HepG2 (cell line): ENCODE results near the gene ATXN3L. TPM values are rescaled to one million over a fixed set of nuclear protein-coding genes. Genes with fewer than 3 reads are reported as not detected.

Experiments
- ATAC-seq: fragments of 200-7000 bp; cut with Tn5 transposase; 3 replicates; pipeline ENCODE4 v1.9.1; 2020; ENCODE audit warnings: mild to moderate bottlenecking, moderate library complexity
- BruUV-seq: library from RNA; stranded (reverse); fragments of 400-500 nt; replicated peaks from 2 replicates; lab custom pipeline; 2021; lab: Mats Ljungman, UMichigan
- CTCF ChIA-PET: fragments of 300-600 bp; formaldehyde crosslinking; extraction: SDS; loops from one replicate; lab custom pipeline; 2021; ENCODE audit warnings: low total read pairs, inconsistent platforms, low intra/inter-chr PET ratio; lab: Yijun Ruan, JAX
- POLR2A ChIA-PET: fragments of 350-600 bp; sonication (Branson Sonifier 250); formaldehyde crosslinking; loops from one replicate; lab custom pipeline; 2020; ENCODE audit warnings: antibody characterized with exemption, inconsistent platforms; lab: Yijun Ruan, JAX
- DNase-seq: peaks from one replicate; pipeline ENCODE4 v3.0.0-alpha.2; 2015; ENCODE audit warnings: low spot score
- FAIRE-seq: peaks from 3 replicates; lab custom pipeline; 2011; peaks lifted over from hg19 to GRCh38; lab: Jason Lieb, UNC
- H2AFZ ChIP-seq: one replicate; pipeline ENCODE4 v1.6.1; 2011; ENCODE audit warnings: low read length, inconsistent platforms
- H3K27ac ChIP-seq: fragments of 300-600 bp; 3 replicates; pipeline ENCODE4 v1.8.0; 2011; ENCODE audit warnings: mixed run types, mild to moderate bottlenecking, mixed read lengths, low read length, inconsistent platforms; ENCODE audit not compliant: insufficient read depth; ENCODE audit errors: extremely low read length
- H3K27me3 ChIP-seq, 2 experiments: fragments of 200-600 bp in 1 of 2; 2 replicates in 1 of 2; 3 replicates in 1 of 2; pipeline versions ENCODE4 v1.6.0 to v1.8.0; 2011; ENCODE audit warnings: low read length in 2 of 2, mild to moderate bottlenecking in 2 of 2, moderate library complexity in 2 of 2, inconsistent platforms in 1 of 2; ENCODE audit not compliant: insufficient read depth in 2 of 2, control insufficient read depth in 1 of 2
- H3K36me3 ChIP-seq, 2 experiments: fragments of 200-600 bp in 1 of 2; replicated peaks in 1 of 2; 2 replicates in 1 of 2; 3 replicates in 1 of 2; pipeline versions ENCODE4 v1.5.1 to v1.8.0; 2011; ENCODE audit warnings: low read length in 2 of 2, inconsistent platforms in 1 of 2; ENCODE audit not compliant: insufficient read depth in 2 of 2, control insufficient read depth in 1 of 2
- H3K4me1 ChIP-seq: 2 replicates; pipeline ENCODE4 v1.5.1; 2012; ENCODE audit warnings: low read length, inconsistent platforms; ENCODE audit not compliant: insufficient read depth
- H3K4me2 ChIP-seq: 2 replicates; pipeline ENCODE4 v1.6.0; 2011; ENCODE audit warnings: low read depth, low read length, inconsistent platforms
- H3K4me3 ChIP-seq, 3 experiments: fragments of 200-600 bp in 1 of 3; sonication (generic), shearing (Covaris generic) in 1 of 3; replicated peaks in 1 of 3; 2 replicates each; pipeline ENCODE4 v1.5.1; 2011 to 2016; ENCODE audit warnings: low read length in 3 of 3, inconsistent platforms in 2 of 3, low read depth in 2 of 3, mild to moderate bottlenecking in 2 of 3, control low read depth in 1 of 3, mixed read lengths in 1 of 3; ENCODE audit not compliant: insufficient read depth in 1 of 3
- H3K79me2 ChIP-seq: one replicate; pipeline ENCODE4 v1.6.1; 2011; ENCODE audit warnings: low read length, inconsistent platforms; ENCODE audit not compliant: insufficient read depth
- H3K9ac ChIP-seq: 2 replicates; pipeline ENCODE4 v1.6.0; 2011; ENCODE audit warnings: mild to moderate bottlenecking, low read depth, low read length, inconsistent platforms; ENCODE audit not compliant: insufficient read depth
- H3K9me3 ChIP-seq: 2 replicates; pipeline ENCODE4 v1.5.1; 2012; ENCODE audit warnings: mild to moderate bottlenecking, low read length
- H4K20me1 ChIP-seq: 2 replicates; pipeline ENCODE4 v1.6.0; 2011; ENCODE audit warnings: inconsistent platforms, mild to moderate bottlenecking, low read length, moderate library complexity; ENCODE audit not compliant: insufficient read depth
- ADNP ChIP-seq: sonication (generic); formaldehyde crosslinking; IDR thresholded peaks from 2 replicates; pipeline ENCODE4 v1.4.0; 2020; ENCODE audit warnings: missing genetic modification reagents
- CENPBD1 ChIP-seq: sonication (generic); formaldehyde crosslinking; IDR thresholded peaks from 2 replicates; pipeline ENCODE4 v1.8.0; 2022; ENCODE audit warnings: missing genetic modification reagents, low read depth, mild to moderate bottlenecking, borderline replicate concordance
- E2F1 ChIP-seq: sonication (generic); formaldehyde crosslinking; IDR thresholded peaks from 2 replicates; pipeline ENCODE4 v1.5.0; 2020; ENCODE audit warnings: missing genetic modification reagents
- HMG20B ChIP-seq: conservative IDR thresholded peaks from 2 replicates; pipeline ENCODE4 v1.6.1; 2016; ENCODE audit warnings: missing genetic modification reagents, missing compliant biosample characterization
- MEIS1 ChIP-seq: sonication (generic); formaldehyde crosslinking; IDR thresholded peaks from 2 replicates; pipeline ENCODE4 v1.9.0; 2021; ENCODE audit warnings: mild to moderate bottlenecking, missing genetic modification reagents, moderate library complexity, borderline replicate concordance
- ONECUT2 ChIP-seq: sonication (generic); formaldehyde crosslinking; IDR thresholded peaks from 2 replicates; pipeline ENCODE4 v1.4.0; 2020; ENCODE audit warnings: missing genetic modification reagents
- RFX3 ChIP-seq: IDR thresholded peaks from 2 replicates; pipeline ENCODE4 v1.6.1; 2016; ENCODE audit warnings: missing biosample characterization, missing genetic modification reagents
- ZBTB21 ChIP-seq: sonication (generic); formaldehyde crosslinking; IDR thresholded peaks from 2 replicates; pipeline ENCODE4 v1.4.0; 2020; ENCODE audit warnings: missing genetic modification reagents
- ZNF768 ChIP-seq: sonication (generic); formaldehyde crosslinking; IDR thresholded peaks from 2 replicates; pipeline ENCODE4 v1.4.0; 2020; ENCODE audit warnings: missing genetic modification reagents
- ZSCAN20 ChIP-seq: sonication (generic); formaldehyde crosslinking; IDR thresholded peaks from 2 replicates; pipeline ENCODE4 v1.4.0; 2020; ENCODE audit warnings: missing genetic modification reagents, mild to moderate bottlenecking, borderline replicate concordance
- WGBS: methylation state at CpG from one replicate; pipeline ENCODE4 v1.1.6; 2017; ENCODE audit warnings: low lambda C conversion rate; 5-methylcytosine and 5-hydroxymethylcytosine counted together
- in situ Hi-C: cut with HindIII; loops from 2 replicates; pipeline ENCODE4 v1.10.0; 2017; ENCODE audit warnings: low pct_unique_long_range_greater_than_20kb; ENCODE audit not compliant: extremely low pct_ligation_motif_present
- intact Hi-C: fragments of 100-400 bp; cut with micrococcal nuclease; formaldehyde crosslinking; loops from one replicate; pipeline ENCODE4 v1.10.0; 2022; ENCODE audit not compliant: unreplicated experiment
- polyA plus RNA-seq, 8 experiments: library from polyadenylated mRNA; depleted of rRNA in 3 of 8; stranded (reverse) in 7 of 8; unstranded in 1 of 8; fragments of >200 nt; fragmentation: Illumina TruSeq in 4 of 8; extraction: Trizol in 4 of 8; gene quantifications; 2 replicates each; pipeline versions ENCODE4 v1.2.1 to v1.2.3, GENCODE V29; 2011 to 2016; ENCODE audit warnings: low read depth in 4 of 8, missing spikeins in 1 of 8, mixed read lengths in 1 of 8; ENCODE audit not compliant: insufficient read depth in 1 of 8
- total RNA-seq, 5 experiments: library from RNA; depleted of rRNA; stranded (reverse); fragments of >200 nt; fragmentation: Illumina TruSeq; extraction: Trizol; gene quantifications; 2 replicates each; pipeline ENCODE4 v1.2.3, GENCODE V29; 2016; ENCODE audit warnings: low read depth in 1 of 5
- TF ChIP-seq, protein P1 (sequence below): sonication (generic); formaldehyde crosslinking; IDR thresholded peaks from 2 replicates; pipeline ENCODE4 v1.4.0; 2020; ENCODE audit warnings: missing genetic modification reagents, mild to moderate bottlenecking, borderline replicate concordance

Gene ATXN3L
- total and polyA plus RNA-seq, 2 of the 13 experiments (the other 11 are each of a cell fraction or from before 2014, with no cell fraction given) = not detected

GRCh38 chrX:13275031-13275430 is 44.8 kb downstream of the ATXN3L start:
- in situ Hi-C loops (no loop called here), intact Hi-C loops (no loop called here)
- no peak overlapping the region for H2AFZ ChIP-seq
- no peak for FAIRE-seq
- H3K4me2 ChIP-seq = no peak overlapping the region
- ChIA-PET POLR2A (no interaction called here), CTCF (no interaction called here)
- no peaks in the 10 kb centered on the region for H3K9me3 ChIP-seq
- H3K4me1 ChIP-seq = no peaks in the 10 kb centered on the region
- H3K27me3 ChIP-seq = no peaks in the 10 kb centered on the region
- no peak overlapping the region for H3K9ac ChIP-seq
- no peaks in the 10 kb centered on the region for H4K20me1 ChIP-seq
- H3K36me3 ChIP-seq = no peaks in the 10 kb centered on the region
- 0% methylated on average over 1 of the region's 1 CpG for WGBS
- no peak for ATAC-seq
- no peak overlapping the region for H3K4me3 ChIP-seq
- no TSS peak for BruUV-seq
- no peaks in the 10 kb centered on the region for H3K79me2 ChIP-seq
- TF ChIP-seq ZSCAN20 (CRISPR knock-in tag) (no peak), CENPBD1 (CRISPR knock-in tag) (no peak), RFX3 (CRISPR knock-in tag) (no peak), MEIS1 (CRISPR knock-in tag) (no peak), ZBTB21 (CRISPR knock-in tag) (no peak), HMG20B (no peak), ADNP (no peak), ONECUT2 (CRISPR knock-in tag) (no peak), ZNF768 (no peak), E2F1 (CRISPR knock-in tag) (no peak)
- TF ChIP-seq, protein P1, sequence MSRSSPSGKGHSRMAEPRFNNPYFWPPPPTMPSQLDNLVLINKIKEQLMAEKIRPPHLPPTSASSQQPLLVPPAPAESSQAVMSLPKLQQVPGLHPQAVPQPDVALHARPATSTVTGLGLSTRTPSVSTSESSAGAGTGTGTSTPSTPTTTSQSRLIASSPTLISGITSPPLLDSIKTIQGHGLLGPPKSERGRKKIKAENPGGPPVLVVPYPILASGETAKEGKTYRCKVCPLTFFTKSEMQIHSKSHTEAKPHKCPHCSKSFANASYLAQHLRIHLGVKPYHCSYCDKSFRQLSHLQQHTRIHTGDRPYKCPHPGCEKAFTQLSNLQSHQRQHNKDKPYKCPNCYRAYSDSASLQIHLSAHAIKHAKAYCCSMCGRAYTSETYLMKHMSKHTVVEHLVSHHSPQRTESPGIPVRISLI (CRISPR knock-in tag) = no peak
- DNase-seq = no peak
- no peak overlapping the region for H3K27ac ChIP-seq
